GM06990 (cell line): Measurements from ENCODE around the gene CXCL12.

Source experiments
- DNase-seq: peaks from one replicate; pipeline ENCODE4 v3.0.0-alpha.2; 2011; ENCODE audit not compliant: insufficient read length; ENCODE audit errors: extremely low read depth
- H3K27me3 ChIP-seq: replicated peaks from 2 replicates; pipeline ENCODE4 v1.6.0; 2011; ENCODE audit warnings: low read length; ENCODE audit not compliant: control insufficient read depth, insufficient read depth
- H3K36me3 ChIP-seq: 2 replicates; pipeline ENCODE4 v1.5.1; 2011; ENCODE audit warnings: low read length; ENCODE audit not compliant: control insufficient read depth, insufficient read depth
- H3K4me3 ChIP-seq: replicated peaks from 2 replicates; pipeline ENCODE4 v1.5.1; 2011; ENCODE audit warnings: low read depth, mild to moderate bottlenecking, control low read depth, low read length
- TF ChIP-seq, protein P1 (sequence below): IDR thresholded peaks from 2 replicates; pipeline ENCODE4 v1.5.1; 2011; ENCODE audit warnings: low read length, control low read depth, mild to moderate bottlenecking, inconsistent platforms; ENCODE audit not compliant: insufficient read depth, poor library complexity, severe bottlenecking

CXCL12 gene

DNA sequence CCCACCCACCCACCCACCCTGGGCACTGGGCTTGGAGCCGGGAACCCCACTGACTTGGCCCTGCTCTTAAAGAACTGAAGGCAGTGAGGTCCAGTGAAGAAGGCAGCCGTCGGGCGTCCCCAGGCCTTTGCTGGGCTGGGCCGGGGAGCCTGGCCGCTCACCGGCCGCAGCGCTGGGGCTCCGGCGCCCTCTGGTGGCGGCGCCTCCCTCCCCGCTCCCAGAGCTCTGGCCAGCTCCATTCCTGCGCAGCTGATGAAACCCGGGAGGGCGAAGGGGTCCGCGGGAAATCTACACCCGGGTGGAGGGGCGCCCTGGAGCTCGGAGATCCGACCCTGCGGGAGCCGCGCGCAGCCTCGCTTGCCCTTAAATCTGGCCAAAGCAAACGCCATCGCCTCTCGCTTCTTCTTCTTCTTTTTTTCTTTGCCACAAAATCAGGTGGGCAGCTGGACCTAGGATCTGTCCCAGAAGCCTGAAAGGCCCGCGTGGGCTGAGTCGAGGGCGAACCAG is 1.7 kb upstream of the CXCL12 start:
- DNase-seq = peak; percentile 61
- Histone ChIP-seq H3K4me3 (no peak overlapping the region), H3K27me3 (no peaks in the 10 kb centered on the region; the same call in 1 of the 2 replicates), H3K36me3 (no peaks in the 10 kb centered on the region)
- TF ChIP-seq, protein P1, sequence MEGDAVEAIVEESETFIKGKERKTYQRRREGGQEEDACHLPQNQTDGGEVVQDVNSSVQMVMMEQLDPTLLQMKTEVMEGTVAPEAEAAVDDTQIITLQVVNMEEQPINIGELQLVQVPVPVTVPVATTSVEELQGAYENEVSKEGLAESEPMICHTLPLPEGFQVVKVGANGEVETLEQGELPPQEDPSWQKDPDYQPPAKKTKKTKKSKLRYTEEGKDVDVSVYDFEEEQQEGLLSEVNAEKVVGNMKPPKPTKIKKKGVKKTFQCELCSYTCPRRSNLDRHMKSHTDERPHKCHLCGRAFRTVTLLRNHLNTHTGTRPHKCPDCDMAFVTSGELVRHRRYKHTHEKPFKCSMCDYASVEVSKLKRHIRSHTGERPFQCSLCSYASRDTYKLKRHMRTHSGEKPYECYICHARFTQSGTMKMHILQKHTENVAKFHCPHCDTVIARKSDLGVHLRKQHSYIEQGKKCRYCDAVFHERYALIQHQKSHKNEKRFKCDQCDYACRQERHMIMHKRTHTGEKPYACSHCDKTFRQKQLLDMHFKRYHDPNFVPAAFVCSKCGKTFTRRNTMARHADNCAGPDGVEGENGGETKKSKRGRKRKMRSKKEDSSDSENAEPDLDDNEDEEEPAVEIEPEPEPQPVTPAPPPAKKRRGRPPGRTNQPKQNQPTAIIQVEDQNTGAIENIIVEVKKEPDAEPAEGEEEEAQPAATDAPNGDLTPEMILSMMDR = peak; percentile 72

DNA sequence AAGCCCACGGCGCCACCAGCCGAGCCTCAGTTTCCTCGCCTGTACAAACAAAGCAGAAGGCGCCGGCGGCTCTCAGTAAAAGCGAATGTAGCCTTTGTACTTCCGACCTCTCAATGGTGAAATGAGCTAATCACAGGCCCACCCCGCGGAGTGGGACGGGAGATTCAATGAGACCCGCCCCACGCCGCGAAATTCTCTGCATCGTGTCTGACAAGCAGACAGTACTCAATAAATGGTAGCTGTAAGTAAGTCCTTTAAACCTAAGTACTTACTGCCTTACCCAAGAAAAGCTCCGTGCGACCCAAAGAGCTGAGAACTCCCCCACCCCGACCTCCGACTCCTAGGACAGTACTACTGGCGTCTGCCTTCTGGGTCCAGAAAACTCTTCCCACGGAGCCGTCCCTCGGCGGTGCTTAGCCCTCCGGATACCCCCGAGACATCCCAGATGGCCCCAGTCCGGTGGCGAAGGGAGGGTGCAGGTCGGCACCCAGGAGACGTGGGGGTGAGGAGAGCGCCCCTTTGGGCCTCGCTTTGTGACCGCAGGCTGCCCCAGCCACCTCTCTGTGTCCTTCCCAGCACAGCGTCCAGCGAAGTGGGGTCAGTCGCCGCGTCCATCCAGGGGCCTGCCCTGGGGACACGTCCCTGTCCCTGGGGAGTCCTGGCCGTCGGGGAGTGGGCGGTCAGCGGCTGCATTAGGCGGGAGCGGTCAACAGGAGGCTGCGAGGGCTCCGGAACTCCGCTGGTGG is 972 bp upstream of the CXCL12 start:
- peak; percentile 18 for DNase-seq
- H3K4me3 ChIP-seq = no peak overlapping the region

DNA sequence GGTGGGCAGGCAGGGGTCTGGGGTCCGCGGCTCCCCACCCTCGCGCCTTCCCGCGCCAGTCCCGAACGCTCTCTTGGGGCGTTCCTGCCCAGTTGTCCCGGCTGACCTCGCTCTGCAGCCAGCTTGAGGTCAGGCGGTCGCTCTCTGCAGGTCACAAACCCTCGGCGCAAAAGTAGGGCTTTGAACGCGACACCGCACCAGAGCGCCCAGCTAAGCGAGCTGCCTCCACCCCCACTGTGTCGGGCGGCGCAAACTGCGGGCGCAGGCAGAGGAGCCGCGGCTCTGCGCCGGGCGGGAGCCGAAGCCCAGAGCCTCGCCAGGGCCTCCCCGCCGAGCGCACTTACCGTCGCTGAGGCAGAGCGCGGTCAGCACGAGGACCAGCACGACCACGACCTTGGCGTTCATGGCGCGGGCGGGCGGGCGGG is 284 bp downstream of the CXCL12 start:
- no peaks in the 10 kb centered on the region for H3K36me3 ChIP-seq
- H3K27me3 ChIP-seq = no peaks in the 10 kb centered on the region; the same call in 1 of the 2 replicates
- TF ChIP-seq, protein P1 = no peak
- H3K4me3 ChIP-seq = peak overlapping the region; percentile 37
- peak; percentile 31 for DNase-seq

More for the DNA sequence above, 972 bp upstream of the CXCL12 start:
- no peaks in the 10 kb centered on the region for H3K36me3 ChIP-seq
- H3K27me3 ChIP-seq = no peaks in the 10 kb centered on the region; the same call in 1 of the 2 replicates
- TF ChIP-seq, protein P1 = no peak

DNA sequence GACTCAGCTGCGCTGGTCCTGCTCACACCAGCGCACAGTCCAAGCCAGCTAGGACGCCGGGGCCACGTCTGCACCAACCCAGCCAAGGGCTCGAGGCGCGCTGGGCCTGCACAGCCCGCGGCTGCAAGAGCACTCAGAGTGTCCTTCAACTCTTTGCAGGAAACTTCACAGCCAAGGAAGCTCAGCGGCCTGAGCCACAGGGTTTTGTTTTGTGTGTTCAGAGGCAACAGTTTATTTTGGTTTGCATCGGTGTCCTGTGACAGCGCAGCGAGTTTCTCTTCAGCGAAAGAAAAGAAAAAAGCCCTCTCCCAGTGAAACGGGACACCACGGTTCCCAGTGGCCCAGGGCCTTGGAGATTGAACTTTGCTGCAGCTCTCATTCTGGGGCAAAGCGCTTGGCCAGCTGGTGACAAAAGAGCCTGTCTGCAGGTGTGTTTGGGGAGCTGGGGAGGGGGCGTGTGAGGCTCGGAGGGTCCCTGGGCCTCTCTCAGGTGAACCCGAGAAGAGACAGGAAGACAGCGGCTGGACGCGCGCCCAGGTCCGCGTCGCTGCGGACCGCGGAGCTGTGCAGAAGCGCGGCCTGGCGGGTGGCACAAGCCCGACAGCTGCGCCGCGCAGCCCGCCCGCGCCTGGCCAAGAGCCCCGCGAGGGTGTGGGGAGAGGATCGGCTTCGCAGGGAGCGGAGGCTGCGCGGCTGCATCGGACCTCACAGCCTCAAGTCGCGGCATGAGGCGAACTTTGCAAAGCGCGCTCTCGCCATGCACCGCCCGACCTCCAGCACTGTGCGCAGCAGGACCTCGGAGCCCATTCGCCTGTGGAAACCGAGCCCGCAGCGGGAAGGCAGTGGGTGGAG is 922 bp downstream of the CXCL12 start:
- DNase-seq = no peak
- Histone ChIP-seq H3K36me3 (no peaks in the 10 kb centered on the region), H3K4me3 (peak overlapping the region; percentile 37; the same call in 1 of the 2 replicates), H3K27me3 (no peaks in the 10 kb centered on the region; the same call in 1 of the 2 replicates)
- TF ChIP-seq, protein P1 = no peak

DNA sequence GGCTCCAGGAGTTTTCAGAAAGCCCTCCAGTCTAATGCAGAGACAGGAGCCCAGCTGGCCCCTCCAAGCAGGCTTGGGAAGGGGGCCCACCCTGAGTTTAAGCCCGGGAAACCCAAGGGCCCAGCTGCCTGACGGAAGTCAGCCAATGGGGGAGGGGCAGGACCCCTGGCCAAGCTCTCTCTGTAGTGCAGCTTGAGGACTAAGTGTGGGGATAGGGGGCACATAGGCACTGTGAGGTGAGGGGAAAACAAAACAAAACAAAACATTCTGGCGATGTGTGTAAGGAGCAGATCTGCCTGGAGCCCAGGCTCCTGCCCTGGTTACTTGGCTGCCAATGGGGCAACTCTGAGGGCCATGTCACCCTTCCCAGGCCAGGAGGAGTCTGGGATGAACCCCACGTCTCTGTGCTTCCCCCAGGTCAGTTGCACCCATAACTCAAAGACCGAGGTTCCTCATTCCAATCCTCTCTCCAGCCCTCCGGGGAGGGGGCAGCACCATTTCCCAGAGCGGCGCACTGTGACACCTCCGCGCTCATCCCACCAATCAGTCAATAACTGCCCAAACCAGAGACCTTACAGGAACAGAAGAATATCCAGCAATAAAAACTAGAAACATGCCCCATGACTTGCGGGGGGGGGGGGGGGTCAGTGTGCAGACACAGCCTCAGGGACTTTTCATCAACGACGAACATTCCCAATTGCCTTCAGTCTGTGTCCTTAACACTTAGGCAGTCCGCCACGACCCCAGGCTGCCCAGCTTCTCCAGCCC is 1.7 kb downstream of the CXCL12 start:
- no peak for DNase-seq
- TF ChIP-seq, protein P1 = no peak
- H3K27me3 ChIP-seq = no peaks in the 10 kb centered on the region; the same call in 1 of the 2 replicates
- no peak overlapping the region for H3K4me3 ChIP-seq
- no peaks in the 10 kb centered on the region for H3K36me3 ChIP-seq
